ENCODE data around the gene CERS6. TPM values are rescaled to one million over a fixed set of nuclear protein-coding genes. Genes with fewer than 3 reads are reported as not detected.
"Not testable (repeated sequence)": the region's sequence is repeated elsewhere in the genome, so short reads cannot be mapped to it uniquely, and the experiment has no call there.

CERS6 gene
- total and polyA plus RNA-seq, 2 experiments from 2014 or later: 7.4 to 35.0 TPM

DNA sequence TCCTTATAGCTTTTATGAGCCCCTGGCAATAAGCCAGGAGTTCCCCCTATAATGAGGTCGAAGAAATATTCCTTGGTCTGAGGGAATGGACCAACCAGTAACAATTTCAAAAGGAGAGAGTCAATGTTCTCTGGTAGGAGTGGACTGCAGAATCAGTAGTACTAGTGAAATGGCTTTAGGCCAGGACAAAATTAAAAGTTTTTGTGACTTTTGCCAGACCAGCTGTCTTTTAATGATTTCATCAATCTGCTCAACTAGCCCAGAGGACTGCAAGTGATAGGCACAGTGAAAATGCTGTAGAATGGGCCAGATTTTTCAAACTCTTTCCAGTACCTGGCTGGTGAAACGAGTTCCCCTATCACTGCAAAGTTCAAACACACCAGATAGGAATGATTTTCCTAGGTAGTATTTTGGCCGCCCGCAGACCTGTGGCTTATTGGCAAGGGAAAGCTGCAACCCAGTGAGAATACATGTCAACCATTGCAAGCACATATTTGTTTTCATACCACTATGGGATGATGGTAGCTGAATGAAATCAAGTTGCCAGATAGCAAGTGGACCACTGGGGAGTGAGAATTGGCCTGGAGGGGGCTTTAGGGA lies 45.5 kb downstream of the CERS6 start:
- Mint-ChIP-seq H3K9me3 (peaks cover 5% of the 10 kb centered on the region; the same call in 2 of the 3 replicates), H3K27ac (no peak overlapping the region), H3K4me3 (no peak overlapping the region), H3K36me3 (ENCODE audit: low read depth) (peaks cover 14% of the 10 kb centered on the region), H3K27me3 (ENCODE audit: insufficient read depth, low read depth, poor library complexity) (peaks cover 3% of the 10 kb centered on the region), H3K4me1 (peaks cover 13% of the 10 kb centered on the region)
- H2AFZ ChIP-seq: no peak overlapping the region
- no peak overlapping the region for H3K4me2 ChIP-seq
- ATAC-seq (no peak), DNase-seq (ENCODE audit: low spot score) (no peak)
- no peaks in the 10 kb centered on the region for H3K27me3 ChIP-seq (ENCODE audit: insufficient read depth)
- no peak overlapping the region for H3K4me3 ChIP-seq
- H3K4me1 ChIP-seq (ENCODE audit: insufficient read depth): 0 out of 2 replicates have a peak, but pooled peaks cover 7% of the 10 kb centered on the region
- H3K9me2 ChIP-seq (ENCODE audit: insufficient read depth): peaks cover 4% of the 10 kb centered on the region
- H4K20me1 ChIP-seq (replicated peaks; ENCODE audit: insufficient read depth): 0 out of 2 replicates have a peak, but pooled peaks cover 11% of the 10 kb centered on the region
- H3K79me2 ChIP-seq (replicated peaks; ENCODE audit: insufficient read depth): peaks cover 87% of the 10 kb centered on the region
- no peak overlapping the region for H3K27ac ChIP-seq (ENCODE audit: low read depth)
- H3K36me3 ChIP-seq (ENCODE audit: insufficient read depth): no peaks in the 10 kb centered on the region
- no peaks in the 10 kb centered on the region for H3F3A ChIP-seq (replicated peaks; ENCODE audit: low read depth)
- TF ChIP-seq CREB1 (CRISPR knock-in tag; IDR thresholded peaks at IDR 0.05; ENCODE audit: low read depth) (no peak), EZH2 (IDR thresholded peaks at IDR 0.05; ENCODE audit: low read depth, unreplicated experiment) (no peak), ZNF331 (CRISPR knock-in tag; IDR thresholded peaks at IDR 0.05; ENCODE audit: low read depth) (no peak), POLR2AphosphoS5 (IDR thresholded peaks at IDR 0.05; ENCODE audit: low read depth) (no peak), STAT1 (IDR thresholded peaks at IDR 0.05; ENCODE audit: unreplicated experiment) (no peak)
- TF ChIP-seq, protein P1, sequence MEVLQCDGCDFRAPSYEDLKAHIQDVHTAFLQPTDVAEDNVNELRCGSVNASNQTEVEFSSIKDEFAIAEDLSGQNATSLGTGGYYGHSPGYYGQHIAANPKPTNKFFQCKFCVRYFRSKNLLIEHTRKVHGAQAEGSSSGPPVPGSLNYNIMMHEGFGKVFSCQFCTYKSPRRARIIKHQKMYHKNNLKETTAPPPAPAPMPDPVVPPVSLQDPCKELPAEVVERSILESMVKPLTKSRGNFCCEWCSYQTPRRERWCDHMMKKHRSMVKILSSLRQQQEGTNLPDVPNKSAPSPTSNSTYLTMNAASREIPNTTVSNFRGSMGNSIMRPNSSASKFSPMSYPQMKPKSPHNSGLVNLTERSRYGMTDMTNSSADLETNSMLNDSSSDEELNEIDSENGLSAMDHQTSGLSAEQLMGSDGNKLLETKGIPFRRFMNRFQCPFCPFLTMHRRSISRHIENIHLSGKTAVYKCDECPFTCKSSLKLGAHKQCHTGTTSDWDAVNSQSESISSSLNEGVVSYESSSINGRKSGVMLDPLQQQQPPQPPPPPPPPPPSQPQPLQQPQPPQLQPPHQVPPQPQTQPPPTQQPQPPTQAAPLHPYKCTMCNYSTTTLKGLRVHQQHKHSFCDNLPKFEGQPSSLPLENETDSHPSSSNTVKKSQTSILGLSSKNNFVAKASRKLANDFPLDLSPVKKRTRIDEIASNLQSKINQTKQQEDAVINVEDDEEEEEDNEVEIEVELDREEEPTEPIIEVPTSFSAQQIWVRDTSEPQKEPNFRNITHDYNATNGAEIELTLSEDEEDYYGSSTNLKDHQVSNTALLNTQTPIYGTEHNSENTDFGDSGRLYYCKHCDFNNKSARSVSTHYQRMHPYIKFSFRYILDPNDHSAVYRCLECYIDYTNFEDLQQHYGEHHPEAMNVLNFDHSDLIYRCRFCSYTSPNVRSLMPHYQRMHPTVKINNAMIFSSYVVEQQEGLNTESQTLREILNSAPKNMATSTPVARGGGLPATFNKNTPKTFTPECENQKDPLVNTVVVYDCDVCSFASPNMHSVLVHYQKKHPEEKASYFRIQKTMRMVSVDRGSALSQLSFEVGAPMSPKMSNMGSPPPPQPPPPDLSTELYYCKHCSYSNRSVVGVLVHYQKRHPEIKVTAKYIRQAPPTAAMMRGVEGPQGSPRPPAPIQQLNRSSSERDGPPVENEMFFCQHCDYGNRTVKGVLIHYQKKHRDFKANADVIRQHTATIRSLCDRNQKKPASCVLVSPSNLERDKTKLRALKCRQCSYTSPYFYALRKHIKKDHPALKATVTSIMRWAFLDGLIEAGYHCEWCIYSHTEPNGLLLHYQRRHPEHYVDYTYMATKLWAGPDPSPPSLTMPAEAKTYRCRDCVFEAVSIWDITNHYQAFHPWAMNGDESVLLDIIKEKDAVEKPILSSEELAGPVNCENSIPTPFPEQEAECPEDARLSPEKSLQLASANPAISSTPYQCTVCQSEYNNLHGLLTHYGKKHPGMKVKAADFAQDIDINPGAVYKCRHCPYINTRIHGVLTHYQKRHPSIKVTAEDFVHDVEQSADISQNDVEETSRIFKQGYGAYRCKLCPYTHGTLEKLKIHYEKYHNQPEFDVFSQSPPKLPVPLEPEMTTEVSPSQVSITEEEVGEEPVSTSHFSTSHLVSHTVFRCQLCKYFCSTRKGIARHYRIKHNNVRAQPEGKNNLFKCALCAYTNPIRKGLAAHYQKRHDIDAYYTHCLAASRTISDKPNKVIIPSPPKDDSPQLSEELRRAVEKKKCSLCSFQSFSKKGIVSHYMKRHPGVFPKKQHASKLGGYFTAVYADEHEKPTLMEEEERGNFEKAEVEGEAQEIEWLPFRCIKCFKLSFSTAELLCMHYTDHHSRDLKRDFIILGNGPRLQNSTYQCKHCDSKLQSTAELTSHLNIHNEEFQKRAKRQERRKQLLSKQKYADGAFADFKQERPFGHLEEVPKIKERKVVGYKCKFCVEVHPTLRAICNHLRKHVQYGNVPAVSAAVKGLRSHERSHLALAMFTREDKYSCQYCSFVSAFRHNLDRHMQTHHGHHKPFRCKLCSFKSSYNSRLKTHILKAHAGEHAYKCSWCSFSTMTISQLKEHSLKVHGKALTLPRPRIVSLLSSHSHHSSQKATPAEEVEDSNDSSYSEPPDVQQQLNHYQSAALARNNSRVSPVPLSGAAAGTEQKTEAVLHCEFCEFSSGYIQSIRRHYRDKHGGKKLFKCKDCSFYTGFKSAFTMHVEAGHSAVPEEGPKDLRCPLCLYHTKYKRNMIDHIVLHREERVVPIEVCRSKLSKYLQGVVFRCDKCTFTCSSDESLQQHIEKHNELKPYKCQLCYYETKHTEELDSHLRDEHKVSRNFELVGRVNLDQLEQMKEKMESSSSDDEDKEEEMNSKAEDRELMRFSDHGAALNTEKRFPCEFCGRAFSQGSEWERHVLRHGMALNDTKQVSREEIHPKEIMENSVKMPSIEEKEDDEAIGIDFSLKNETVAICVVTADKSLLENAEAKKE (CRISPR knock-in tag; IDR thresholded peaks at IDR 0.05): no peak
- TF ChIP-seq, protein P2, sequence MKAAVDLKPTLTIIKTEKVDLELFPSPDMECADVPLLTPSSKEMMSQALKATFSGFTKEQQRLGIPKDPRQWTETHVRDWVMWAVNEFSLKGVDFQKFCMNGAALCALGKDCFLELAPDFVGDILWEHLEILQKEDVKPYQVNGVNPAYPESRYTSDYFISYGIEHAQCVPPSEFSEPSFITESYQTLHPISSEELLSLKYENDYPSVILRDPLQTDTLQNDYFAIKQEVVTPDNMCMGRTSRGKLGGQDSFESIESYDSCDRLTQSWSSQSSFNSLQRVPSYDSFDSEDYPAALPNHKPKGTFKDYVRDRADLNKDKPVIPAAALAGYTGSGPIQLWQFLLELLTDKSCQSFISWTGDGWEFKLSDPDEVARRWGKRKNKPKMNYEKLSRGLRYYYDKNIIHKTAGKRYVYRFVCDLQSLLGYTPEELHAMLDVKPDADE (IDR thresholded peaks at IDR 0.05): no peak
- TF ChIP-seq, protein P3, sequence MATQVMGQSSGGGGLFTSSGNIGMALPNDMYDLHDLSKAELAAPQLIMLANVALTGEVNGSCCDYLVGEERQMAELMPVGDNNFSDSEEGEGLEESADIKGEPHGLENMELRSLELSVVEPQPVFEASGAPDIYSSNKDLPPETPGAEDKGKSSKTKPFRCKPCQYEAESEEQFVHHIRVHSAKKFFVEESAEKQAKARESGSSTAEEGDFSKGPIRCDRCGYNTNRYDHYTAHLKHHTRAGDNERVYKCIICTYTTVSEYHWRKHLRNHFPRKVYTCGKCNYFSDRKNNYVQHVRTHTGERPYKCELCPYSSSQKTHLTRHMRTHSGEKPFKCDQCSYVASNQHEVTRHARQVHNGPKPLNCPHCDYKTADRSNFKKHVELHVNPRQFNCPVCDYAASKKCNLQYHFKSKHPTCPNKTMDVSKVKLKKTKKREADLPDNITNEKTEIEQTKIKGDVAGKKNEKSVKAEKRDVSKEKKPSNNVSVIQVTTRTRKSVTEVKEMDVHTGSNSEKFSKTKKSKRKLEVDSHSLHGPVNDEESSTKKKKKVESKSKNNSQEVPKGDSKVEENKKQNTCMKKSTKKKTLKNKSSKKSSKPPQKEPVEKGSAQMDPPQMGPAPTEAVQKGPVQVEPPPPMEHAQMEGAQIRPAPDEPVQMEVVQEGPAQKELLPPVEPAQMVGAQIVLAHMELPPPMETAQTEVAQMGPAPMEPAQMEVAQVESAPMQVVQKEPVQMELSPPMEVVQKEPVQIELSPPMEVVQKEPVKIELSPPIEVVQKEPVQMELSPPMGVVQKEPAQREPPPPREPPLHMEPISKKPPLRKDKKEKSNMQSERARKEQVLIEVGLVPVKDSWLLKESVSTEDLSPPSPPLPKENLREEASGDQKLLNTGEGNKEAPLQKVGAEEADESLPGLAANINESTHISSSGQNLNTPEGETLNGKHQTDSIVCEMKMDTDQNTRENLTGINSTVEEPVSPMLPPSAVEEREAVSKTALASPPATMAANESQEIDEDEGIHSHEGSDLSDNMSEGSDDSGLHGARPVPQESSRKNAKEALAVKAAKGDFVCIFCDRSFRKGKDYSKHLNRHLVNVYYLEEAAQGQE (IDR thresholded peaks at IDR 0.05; ENCODE audit: unreplicated experiment): no peak

DNA sequence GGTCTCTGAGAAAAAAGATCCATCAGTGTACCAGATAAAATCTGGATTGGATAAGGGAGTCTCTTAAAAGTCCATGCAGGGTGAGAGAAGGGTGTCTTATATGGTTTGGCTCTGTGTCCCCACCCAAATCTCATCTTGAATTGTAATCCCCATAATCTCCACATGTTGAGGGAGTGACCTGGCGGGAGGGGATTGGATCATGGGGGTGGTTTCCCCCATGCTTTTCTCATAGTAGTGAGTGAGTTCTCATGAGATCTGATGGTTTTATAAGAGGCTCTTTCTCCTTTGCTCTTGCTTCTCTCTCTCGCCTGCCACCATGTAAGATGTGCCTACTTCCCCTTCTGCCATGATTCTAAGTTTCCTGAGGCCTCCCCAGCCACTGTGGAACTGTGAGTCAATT lies 46.8 kb downstream of the CERS6 start:
- not testable (repeated sequence) for ATAC-seq; H2AFZ ChIP-seq; H3K9me2 ChIP-seq (ENCODE audit: insufficient read depth); H3K4me1 ChIP-seq (ENCODE audit: insufficient read depth); H3F3A ChIP-seq (replicated peaks; ENCODE audit: low read depth); H3K4me3 Mint-ChIP-seq; H3K27me3 ChIP-seq (ENCODE audit: insufficient read depth); DNase-seq (ENCODE audit: low spot score); H3K27me3 Mint-ChIP-seq (ENCODE audit: insufficient read depth, low read depth, poor library complexity); H3K27ac ChIP-seq (ENCODE audit: low read depth); H3K27ac Mint-ChIP-seq; H3K4me2 ChIP-seq; H3K9me3 Mint-ChIP-seq; H3K4me3 ChIP-seq; H3K36me3 ChIP-seq (ENCODE audit: insufficient read depth)
- Mint-ChIP-seq H3K4me1 (peaks cover 16% of the 10 kb centered on the region), H3K36me3 (ENCODE audit: low read depth) (peaks cover 14% of the 10 kb centered on the region)
- Histone ChIP-seq H3K79me2 (replicated peaks; ENCODE audit: insufficient read depth) (peaks cover 78% of the 10 kb centered on the region), H4K20me1 (replicated peaks; ENCODE audit: insufficient read depth) (0 out of 2 replicates have a peak, but pooled peaks cover 16% of the 10 kb centered on the region)
